CD4-positive, alpha-beta T cell treated with Interleukin-2 at 100 ng/mL for 4 hours (primary cell): Measurements from ENCODE around the gene SAP30BP.

Experiments
- DNase-seq: peaks from one replicate; pipeline ENCODE4 v3.0.0-alpha.2; 2020; ENCODE audit warnings: low spot score

SAP30BP gene

DNA sequence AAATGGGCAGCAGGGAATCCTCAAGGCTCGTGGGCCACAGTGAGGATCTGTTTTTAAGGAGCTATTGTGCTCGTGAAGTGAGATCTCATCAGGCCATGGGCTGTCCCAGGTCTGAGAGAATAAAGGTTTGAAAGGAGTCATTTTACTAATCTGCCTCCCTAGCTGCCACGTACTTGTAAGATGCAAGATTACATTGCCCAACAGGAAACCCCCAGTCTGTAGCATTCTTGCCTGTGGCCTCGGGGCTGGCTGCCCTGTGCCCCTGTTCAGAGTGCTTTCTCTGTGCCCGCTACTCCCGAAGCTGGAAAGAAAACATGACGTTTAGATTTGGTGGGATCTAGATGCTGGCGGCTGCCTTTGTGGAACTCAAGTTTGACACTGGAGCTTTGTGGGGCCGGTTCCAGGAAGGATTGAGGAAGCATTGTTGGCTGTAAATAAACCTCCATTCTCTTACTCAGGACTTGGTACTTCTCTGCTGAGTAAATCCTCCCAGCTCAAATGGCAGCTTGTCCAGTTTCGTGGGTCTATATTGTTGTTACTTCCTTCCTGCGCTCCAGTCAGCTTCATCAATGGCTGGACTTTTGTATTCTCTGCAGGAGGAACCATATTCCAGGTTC is 21.2 kb downstream of the SAP30BP start:
- DNase-seq, result no peak

DNA sequence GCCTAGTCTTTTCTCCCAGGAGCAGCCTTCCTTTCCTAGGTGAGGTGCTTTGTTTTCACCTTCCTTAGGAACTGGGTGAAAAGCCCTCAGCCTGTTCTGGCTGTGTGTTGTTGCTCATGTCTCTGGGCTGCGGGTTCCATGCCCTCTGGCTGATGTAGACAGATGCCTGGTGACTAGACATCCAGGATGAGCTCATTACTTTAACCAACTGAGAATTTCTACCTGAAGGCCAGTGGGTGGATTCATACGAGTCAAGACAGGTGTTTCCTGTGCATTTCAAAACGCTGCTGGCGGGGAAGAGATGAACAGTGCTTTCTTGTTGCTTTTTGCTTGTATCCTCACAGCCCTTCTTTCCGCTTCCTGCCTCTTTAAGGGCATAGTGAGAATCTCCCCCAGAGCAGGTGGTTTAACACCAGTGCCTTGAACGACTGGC is 22.3 kb downstream of the SAP30BP start:
- peak; percentile 51 for DNase-seq

DNA sequence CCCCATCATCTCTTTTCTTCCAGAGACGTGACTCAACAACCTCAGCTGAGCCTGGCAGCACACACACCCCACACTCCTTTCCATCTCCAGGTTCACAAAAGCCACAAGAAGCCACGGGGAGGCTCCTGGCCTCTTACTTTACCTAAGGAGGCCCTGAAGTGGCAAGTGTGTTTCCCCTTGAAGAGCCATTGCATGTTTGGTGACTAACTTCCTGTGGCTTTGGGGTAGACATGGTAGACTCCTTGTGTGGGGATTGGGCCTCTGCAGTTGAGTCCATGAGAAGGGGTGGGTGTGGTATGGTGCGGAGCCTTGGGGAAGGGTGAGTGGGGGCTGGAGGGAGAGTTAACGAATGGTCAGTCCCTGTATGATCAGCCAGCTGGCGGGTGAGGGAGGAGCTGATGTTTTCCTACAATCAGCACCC is 24.2 kb downstream of the SAP30BP start:
- DNase-seq, result peak; percentile 6

DNA sequence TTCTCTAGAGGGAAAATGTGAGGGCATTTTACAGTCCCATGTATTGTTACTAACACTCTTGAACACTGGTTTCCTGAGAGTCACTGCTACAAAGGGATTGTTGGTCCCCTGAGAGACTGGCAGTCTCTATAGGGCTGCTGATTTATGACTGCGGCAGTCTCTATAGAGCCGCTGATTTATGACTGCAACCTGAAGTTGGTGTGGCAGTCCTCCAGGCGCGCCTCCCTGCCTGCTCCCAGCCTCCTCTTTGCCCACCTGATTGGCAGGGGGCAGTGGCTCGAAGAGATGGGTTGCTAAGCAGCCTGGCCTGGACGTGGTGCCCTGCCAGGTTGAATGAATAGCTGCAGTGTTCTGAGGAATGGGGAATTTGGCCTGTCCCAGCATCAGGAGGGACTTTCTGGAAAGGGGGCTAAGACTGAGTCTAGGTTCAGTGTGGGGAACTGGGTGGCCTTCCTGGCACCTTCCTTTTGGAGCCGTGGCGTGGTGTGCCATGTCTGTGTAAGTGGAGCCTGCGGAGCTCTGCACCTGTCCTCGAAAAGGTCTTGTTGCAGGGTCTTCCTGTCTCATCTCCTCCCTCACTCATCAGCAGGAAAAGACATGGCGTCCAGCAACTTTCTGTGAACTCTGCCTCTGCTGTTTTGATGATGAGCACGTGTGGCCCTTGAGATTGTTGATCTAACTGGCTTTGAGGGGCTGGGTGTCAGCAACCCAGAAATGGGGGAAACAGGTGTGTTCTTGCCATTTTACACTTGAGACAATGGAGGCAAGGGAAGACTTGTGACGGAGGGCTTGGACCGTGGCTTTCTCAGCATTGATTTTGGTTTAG is 24.9 kb downstream of the SAP30BP start:
- no peak for DNase-seq

DNA sequence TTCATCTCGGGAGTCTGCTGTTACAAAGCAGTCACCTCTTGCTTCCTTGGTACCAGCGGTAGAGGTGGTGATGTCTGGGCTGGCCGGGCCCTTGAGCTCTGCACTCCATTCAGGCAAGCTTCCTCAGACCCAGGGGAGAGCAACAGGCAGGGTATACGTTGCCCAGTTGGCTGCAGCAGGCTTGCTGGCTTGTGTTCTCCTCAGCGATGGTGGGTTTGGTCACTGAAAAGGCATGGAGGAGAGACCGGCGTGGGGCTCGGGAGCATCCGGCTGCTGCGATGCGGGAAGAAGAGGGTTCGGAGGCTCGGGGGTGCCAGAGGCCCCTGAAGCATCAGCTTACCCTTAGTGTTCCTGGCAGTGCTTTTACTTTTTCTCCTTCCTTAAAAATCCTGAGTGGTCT is 25.8 kb downstream of the SAP30BP start:
- no peak for DNase-seq

DNA sequence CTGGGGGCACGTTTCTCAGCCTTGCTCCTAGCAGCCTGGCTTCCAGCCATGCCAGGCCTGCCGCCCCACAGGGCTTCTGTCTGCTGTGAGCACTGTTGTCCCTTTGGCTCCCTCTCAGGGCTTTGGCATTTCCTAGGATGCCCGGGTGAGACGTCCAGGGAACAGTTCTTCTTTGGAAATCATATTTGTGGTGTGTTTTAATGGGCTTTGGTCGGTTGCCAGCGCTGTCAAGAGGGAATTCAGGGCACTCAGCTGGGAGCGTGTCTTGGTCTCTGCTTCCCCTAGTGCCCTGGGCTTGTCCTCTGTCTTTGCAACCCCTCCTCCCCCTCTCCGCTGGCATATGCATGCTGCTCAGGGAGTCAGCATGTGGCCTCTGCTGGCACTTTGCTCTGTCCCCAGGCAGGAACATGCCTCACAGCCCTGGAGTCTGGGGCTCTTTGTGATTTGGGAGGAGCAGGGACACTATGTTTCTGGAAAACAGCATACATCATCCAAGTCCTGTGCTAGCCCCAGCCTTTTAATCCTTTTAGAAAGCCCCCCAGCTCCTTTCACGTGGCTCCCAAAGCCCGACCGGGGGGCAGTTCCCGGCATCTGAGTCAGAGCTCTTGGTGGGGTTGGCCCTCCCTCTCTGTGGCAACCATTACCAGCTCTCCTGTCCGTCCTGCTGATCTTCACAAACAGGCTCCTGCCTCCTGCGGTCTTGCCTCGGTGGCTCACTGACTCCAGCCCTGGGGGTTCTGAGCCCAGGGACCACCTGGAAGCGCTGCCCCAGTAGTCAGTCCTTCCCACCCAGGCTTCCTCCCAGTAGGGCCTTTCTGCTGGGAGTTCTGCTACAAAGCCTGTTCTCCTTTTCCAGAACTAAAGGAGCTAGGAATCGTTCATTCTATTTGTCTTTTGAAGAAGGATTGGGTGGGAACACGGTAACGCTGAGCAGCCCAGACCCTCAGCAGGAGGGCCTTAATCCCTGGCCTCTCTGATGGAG is 26.7 kb downstream of the SAP30BP start:
- no peak for DNase-seq

DNA sequence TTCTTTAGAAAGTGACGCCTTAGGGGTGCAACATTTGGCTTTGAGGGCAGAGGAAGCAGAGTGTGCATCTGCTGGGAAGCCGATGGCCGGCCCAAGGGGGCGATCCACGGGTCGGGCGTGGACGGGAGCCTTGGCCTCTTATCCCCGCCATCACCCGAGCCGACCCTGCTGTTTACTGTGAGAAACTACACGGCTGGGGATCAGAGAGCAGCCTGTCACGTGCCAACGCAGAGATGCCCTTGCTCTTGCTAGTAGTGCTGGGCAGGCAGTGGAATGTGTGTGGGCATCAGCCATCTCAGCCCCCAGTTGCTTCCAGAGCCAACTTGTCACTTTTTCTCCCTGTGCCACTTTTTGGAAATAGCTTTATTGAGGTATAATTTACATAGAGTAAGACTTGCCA is 27.4 kb downstream of the SAP30BP start:
- no peak for DNase-seq

DNA sequence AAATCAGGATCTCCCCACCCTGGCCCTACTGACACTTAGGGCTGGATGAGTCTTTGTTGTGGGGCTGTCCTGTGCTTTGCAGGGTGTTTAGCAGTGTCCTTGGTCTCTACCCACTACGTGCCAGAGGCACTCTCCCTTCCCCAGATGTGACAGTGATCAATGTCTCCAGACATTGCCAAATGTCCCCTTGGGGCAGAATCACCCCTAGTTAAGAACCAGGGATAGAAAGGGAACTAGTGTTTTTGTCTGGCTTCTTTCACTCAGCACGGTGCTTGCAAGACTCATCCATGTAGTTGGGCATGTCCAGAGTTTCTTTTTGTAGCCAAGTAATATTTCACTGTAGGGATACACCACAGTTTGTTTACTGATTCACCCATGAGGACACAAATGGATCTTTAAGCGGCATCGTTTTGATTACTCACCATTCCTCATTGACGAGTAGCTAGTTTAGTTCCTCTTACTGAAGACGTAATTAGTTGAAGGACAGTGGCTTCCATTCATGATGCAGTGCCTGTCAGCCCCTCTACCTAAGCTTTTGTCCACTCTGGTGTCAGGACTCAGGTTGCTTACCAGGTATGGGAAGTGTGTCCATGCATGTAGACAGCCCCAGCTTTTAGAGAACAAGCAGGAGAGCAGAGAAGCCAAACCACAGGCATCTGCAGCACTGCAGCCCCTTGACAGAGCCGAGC is 28.1 kb downstream of the SAP30BP start:
- no peak for DNase-seq

DNA sequence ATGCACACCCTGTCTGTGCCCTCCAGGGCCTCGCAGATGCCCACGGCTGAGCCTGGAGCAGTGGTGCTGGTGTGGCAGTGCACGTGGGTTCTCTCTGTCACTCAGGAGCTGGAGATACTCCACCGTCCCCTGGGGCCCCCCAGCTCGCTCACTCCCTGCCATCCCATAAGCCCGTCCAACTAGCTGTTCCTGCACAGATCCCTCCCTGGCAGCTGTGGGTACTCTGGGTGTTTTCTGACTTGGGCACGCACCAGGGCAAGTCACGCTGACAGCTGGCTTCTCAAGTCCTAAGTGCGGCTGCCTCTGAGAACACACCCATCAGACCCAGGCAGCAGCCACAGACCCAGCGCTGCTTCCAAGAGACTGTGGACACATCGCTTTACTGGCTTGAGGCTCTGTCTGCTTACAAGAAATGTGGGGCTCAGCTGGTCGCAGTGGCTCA is 28.7 kb downstream of the SAP30BP start:
- no peak for DNase-seq

DNA sequence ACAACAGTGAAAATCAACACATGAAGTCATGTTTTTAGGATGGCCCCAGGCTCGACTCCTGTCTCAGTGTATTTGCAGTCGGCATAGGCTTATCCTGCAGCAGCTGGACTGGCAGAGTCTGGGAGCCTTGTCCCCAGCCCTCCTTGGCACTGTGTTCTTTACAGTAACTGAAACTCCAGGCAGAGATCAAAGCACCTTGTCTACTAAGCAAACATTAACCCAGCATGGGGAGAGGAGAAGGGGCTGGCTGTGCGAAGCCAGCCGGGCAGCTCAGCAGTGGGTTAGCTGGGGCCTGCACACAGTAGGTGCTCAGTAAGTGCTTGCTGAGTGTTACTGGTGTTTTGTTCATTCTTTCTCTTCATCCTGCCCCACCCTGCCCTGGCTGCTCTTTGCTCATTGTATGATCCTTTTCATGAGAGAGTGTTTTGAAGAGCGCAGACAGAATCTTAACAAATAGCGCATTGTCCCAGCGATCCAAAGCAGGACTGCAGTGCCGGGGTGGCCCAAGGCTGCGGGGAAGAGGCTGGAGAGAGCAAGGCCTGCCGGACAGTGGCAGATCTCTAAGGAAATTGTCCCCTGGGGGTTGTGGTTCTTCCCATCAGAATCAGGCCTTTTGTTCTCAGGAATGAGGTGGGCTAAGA is 30.6 kb downstream of the SAP30BP start:
- DNase-seq, result no peak

DNA sequence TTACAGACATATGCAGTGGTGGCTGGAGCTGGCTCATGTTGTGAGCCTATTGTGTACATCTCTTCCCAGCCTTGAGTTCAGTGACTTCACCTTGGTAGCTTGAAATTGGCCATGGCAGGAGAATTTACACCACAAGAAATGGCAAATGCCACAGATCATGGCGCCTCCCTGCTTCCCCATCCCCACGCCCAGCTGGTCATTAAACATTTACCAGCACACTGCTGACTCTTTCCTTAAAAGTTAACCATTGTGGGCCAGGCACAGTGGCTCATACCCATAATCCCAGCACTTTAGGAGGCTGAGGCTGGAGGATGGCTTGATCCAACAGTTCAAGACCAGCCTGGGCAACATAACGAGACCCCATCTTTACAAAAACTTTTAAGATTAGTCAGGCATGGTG is 31.5 kb downstream of the SAP30BP start:
- DNase-seq, result no peak

DNA sequence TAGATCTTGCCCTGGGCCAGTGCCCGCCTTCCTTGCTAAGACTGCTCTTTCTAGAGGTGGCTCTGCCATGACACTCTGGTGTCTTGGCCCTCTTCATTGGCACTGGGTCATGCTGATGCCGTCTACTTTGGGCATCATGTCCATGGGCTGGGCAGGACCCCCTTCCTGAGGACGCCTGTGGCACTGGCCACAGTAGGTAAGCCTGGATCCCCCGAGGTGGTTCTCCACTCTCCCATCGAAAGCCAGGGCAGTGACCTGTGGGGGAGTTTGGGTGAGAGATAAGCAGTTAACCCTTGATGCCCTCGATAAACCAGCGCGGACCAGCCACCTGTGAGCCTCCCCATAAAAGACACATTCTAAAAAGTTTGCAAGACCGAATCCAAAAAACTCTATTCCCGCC is 34.1 kb downstream of the SAP30BP start:
- no peak for DNase-seq

DNA sequence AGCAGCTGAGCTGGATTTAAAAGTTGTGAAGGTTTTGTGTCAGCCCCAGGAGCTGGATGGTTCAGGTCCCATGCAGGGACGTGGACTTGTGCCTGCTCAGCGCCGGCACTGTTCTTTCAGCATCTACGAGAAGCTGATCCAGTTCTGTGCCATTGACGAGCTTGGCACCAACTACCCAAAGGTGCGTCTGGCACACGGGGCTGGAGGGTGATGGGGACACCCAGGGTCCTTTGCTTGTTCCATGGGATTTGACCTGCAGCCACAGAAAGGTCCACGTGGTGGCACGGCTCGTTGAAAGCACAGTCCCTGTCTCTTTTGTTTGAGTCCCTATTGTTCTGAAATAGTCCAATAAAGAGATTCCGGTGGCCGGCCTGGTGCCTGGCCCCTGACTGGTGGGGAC is 36.1 kb downstream of the SAP30BP start:
- no peak for DNase-seq

DNA sequence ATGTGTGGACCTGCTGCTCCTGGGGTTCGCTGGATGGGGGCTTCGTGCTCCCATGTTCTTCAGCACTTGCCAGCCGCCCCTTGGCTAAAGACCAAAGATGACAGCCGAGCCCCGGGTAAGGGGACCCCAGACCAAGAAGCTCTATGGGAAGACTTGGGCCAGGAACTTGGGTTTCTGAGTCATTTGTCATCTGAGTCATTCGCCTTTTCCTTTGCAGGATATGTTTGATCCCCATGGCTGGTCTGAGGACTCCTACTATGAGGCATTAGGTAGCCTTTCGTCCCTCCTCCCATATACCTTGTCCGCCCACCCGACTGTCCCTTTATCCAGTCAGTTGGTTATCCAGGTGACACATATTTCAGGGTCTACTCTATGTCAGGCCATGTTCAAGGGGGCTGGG is 36.5 kb downstream of the SAP30BP start:
- DNase-seq, result no peak

DNA sequence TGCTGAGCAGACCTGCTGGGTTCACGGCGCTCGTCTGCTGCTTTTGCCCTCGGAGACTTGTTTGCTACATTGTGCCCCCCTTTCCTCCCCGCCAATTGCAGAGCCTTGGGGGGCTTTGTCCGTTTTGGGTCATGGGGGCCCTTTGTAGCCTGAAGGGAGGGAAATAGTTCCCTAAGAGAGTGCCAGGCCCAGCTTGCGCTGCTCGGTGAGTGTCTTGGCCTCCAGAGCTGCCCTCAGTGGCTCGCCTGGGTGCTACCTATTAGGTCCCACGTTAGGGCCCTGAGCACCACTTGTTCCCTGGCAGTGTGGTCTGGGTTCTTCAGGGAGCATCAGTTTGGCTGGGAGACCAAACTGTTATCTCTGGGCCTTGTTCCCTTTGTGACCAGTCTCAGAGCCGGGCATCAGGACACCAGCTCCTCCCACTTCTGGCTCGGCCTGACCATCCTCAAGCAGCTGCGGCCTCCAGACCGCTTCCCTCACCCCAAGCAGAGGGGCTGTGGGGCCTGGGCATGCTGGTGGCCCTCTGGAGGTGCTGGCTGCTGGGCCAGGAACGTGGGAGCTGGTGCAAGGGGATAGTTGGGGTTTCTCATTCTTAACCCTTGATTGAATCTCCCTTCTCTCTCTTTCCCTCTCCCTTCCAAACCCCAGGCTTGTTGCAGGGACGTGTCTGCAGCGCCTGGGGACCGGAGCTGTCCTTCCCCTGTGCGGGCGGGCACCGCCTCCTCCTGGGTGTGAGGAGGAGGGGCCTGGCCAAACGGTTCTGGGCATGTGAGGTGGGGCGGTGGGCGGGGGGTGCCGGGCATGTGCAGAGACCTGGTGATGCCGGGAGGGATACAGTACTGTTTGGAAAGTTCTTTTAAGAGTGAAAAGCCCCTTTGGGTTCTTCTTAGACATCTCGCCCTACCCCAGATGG is 38.1 kb downstream of the SAP30BP start:
- DNase-seq, result no peak

DNA sequence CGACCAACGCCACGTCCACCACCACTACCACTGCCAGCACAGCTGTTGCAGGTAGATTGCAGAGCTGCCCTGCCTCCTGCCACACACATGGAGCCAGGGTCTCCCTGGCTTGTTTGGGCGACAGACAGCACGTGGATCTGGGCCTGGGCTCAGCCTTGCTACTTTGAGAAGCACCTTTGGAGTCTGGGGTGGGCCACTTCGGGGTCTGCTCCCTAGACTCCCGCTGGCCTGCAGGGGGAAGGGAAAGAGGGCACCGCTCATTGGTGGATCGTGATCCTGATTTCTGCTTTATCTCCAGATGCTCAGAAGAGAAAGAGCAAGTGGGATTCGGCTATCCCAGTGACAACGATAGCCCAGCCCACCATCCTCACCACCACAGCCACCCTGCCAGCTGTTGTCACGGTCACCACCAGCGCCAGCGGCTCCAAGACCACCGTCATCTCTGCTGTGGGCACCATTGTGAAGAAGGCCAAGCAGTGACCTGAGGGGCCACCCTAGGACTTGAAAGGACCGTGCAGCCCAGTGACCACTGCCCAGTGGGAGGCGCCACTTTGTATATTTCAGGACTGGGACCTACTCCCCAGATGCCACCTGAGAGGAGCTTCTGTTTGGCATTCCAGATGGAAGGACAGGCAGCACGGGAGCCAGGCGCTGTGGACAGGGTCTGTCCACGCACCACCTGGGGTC is 39.0 kb downstream of the SAP30BP start:
- no peak for DNase-seq

DNA sequence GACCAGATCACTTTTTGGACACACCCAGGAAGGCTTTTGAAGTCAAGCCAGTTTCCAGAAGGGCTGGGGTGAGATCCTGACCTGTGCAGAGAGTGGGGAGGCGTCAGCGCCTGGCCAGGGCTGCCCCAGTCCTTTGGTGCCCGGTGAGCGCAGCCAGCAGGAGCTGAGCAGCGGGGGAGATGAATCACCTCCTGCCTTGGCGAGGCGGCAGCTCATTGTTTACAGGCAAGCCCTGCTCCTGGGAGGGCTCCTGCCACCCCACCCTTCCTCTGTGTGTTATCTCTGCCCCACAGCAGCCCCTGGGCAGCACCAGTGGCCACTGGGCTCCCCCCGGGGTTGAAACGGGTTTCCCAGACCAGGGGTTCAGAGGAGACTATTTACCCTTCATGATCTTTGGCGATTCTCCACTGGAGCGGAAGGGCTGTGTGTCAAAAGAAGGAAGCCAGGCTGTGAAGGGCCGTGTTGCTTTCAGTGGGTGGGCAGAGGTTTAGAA is 40.0 kb downstream of the SAP30BP start:
- no peak for DNase-seq

DNA sequence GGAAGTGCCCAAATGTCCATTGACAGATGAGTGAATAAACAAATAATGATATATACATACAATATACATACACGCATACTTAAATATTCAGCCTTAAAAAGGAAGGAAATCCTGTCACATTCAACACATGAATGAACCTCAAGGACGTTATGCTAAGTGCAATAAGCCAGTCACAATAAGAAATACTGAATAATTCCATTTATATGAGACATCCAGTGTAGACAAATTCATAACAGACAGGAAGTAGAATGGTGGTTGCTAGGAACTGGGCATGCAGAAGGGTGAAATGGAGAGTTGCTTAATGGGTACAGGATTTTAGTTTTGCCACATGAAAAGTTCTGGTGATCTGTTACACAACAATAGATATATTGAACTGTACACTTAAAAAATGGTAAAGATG is 45.3 kb downstream of the SAP30BP start:
- no peak for DNase-seq

DNA sequence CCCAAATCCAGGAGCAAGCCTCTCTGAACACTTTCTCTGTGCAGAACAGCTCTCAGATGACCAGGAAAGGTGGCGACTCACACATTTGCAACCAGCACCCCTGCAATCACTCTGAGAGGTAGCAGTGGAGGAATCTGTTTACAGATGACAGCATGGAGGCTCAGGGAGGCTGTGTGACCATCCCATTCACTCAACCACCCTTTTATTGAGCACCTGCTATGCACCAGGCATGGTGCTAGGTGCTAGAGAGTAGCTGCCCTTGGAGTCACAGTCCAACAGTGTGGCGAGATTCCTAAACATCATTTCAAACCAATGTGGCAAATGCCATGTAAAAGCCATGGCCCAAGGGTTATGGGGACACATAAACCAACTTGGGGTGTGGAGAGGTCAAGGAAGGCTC is 52.6 kb downstream of the SAP30BP start:
- DNase-seq, result no peak
